Trophoblast cell (in vitro differentiated cells and primary cell): ENCODE results near the gene CCL4.

ENCODE experiments used
- DNase-seq, 2 donors: peaks; one replicate each; pipeline ENCODE4 v3.0.0-alpha.2; 2016
- H2AFZ ChIP-seq: 2 replicates; pipeline ENCODE4 v1.6.1; 2013; ENCODE audit warnings: low read length, moderate library complexity, mild to moderate bottlenecking; ENCODE audit not compliant: insufficient read depth, poor library complexity
- H2AK5ac ChIP-seq: 2 replicates; pipeline ENCODE4 v1.6.1; 2013; ENCODE audit warnings: mild to moderate bottlenecking, low read length
- H2BK120ac ChIP-seq: 2 replicates; pipeline ENCODE4 v1.6.1; 2013; ENCODE audit warnings: low read length, mild to moderate bottlenecking, moderate library complexity; ENCODE audit not compliant: insufficient read depth, poor library complexity
- H2BK12ac ChIP-seq: 2 replicates; pipeline ENCODE4 v1.6.1; 2013; ENCODE audit warnings: mild to moderate bottlenecking, low read length, moderate library complexity
- H2BK5ac ChIP-seq: 2 replicates; pipeline ENCODE4 v1.6.1; 2013; ENCODE audit warnings: low read length, low read depth, moderate library complexity, mild to moderate bottlenecking; ENCODE audit not compliant: poor library complexity
- H3K14ac ChIP-seq: 2 replicates; pipeline ENCODE4 v1.6.1; 2013; ENCODE audit warnings: mild to moderate bottlenecking, low read length
- H3K18ac ChIP-seq: 2 replicates; pipeline ENCODE4 v1.6.1; 2013; ENCODE audit warnings: mild to moderate bottlenecking, low read length
- H3K23ac ChIP-seq: 2 replicates; pipeline ENCODE4 v1.6.1; 2013; ENCODE audit warnings: low read length
- H3K27ac ChIP-seq: 2 replicates; pipeline ENCODE4 v1.5.1; 2013; ENCODE audit warnings: low read depth, mild to moderate bottlenecking, inconsistent platforms, low read length, moderate library complexity
- H3K27me3 ChIP-seq: 2 replicates; pipeline ENCODE4 v1.6.1; 2013; ENCODE audit warnings: inconsistent platforms, mild to moderate bottlenecking, low read length, moderate library complexity; ENCODE audit not compliant: insufficient read depth
- H3K36me3 ChIP-seq, 2 experiments: 1 replicate in 1 of 2; 2 replicates in 1 of 2; pipeline ENCODE4 v1.6.1; 2013; ENCODE audit warnings: low read length in 2 of 2, mild to moderate bottlenecking in 2 of 2, moderate library complexity in 1 of 2; ENCODE audit not compliant: insufficient read depth in 2 of 2, control insufficient read depth in 1 of 2
- H3K4ac ChIP-seq: 2 replicates; pipeline ENCODE4 v1.6.1; 2013; ENCODE audit warnings: low read depth, mild to moderate bottlenecking, low read length, moderate library complexity
- H3K4me1 ChIP-seq, 2 experiments: 1 replicate in 1 of 2; 2 replicates in 1 of 2; pipeline ENCODE4 v1.6.1; 2013; ENCODE audit warnings: low read length in 2 of 2, mild to moderate bottlenecking in 2 of 2, moderate library complexity in 1 of 2; ENCODE audit not compliant: insufficient read depth in 2 of 2, control insufficient read depth in 1 of 2
- H3K4me2 ChIP-seq: 2 replicates; pipeline ENCODE4 v1.6.1; 2013; ENCODE audit warnings: inconsistent platforms, mild to moderate bottlenecking, low read length, moderate library complexity
- H3K4me3 ChIP-seq: 2 replicates; pipeline ENCODE4 v1.5.1; 2013; ENCODE audit warnings: mild to moderate bottlenecking, low read depth, low read length, inconsistent platforms
- H3K79me1 ChIP-seq: one replicate; pipeline ENCODE4 v1.6.1; 2013; ENCODE audit warnings: low read length
- H3K79me2 ChIP-seq: 2 replicates; pipeline ENCODE4 v1.6.1; 2013; ENCODE audit warnings: low read length, mild to moderate bottlenecking; ENCODE audit not compliant: control insufficient read depth, insufficient read depth, poor library complexity
- H3K9ac ChIP-seq: 2 replicates; pipeline ENCODE4 v1.6.1; 2013; ENCODE audit warnings: mild to moderate bottlenecking, low read length
- H3K9me3 ChIP-seq: 2 replicates; pipeline ENCODE4 v1.6.1; 2013; ENCODE audit warnings: low read depth, mild to moderate bottlenecking, control low read depth, inconsistent platforms, low read length; ENCODE audit not compliant: insufficient read depth
- H4K12ac ChIP-seq: 2 replicates; pipeline ENCODE4 v1.6.1; 2013; ENCODE audit warnings: low read depth, mild to moderate bottlenecking, low read length, moderate library complexity
- H4K8ac ChIP-seq: 2 replicates; pipeline ENCODE4 v1.6.1; 2013; ENCODE audit warnings: low read depth, mild to moderate bottlenecking, low read length, moderate library complexity
- H4K91ac ChIP-seq: one replicate; pipeline ENCODE4 v1.6.1; 2013; ENCODE audit warnings: low read depth, mild to moderate bottlenecking, low read length, moderate library complexity
- WGBS: extraction: QIAGEN DNeasy Blood & Tissue Kit; methylation state at CpG from one replicate; pipeline ENCODE4 v1.1.7; 2013; ENCODE audit warnings: missing lambda C conversion rate; ENCODE audit not compliant: insufficient read length, insufficient coverage; ENCODE audit errors: extremely low coverage; 5-methylcytosine and 5-hydroxymethylcytosine counted together

CCL4 gene

DNA sequence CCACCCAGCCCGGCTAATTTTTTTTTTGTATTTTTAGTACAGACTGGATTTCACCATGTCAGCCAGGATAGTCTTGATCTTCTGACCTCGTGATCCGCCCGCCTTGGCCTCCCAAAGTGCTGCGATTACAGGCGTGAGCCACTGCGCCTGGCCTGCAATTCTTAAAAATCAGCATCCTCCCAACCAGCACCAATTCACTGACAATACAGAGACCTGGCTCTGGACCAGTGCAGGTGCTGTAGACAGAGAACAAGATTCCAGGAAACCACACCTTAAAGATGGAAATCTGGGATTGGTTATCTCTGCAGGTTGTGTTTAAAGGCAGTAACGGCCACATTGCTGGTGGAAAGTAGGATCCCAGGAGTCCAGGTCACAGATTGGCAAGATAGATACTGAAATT is 39.2 kb downstream of the CCL4 start:
- H3K79me1 ChIP-seq, result no peaks in the 10 kb centered on the region
- H3K23ac ChIP-seq, result no peak overlapping the region
- no CpG with 5 or more reads among the region's 8 CpGs for WGBS
- no peak overlapping the region for H2AK5ac ChIP-seq
- H3K18ac ChIP-seq, result no peak overlapping the region
- H3K27ac ChIP-seq, result no peak overlapping the region
- no peaks in the 10 kb centered on the region for H3K36me3 ChIP-seq
- H3K79me2 ChIP-seq, result no peaks in the 10 kb centered on the region
- no peak overlapping the region for H2BK120ac ChIP-seq
- no peak overlapping the region for H2BK5ac ChIP-seq
- peaks cover 2% of the 10 kb centered on the region for H3K9me3 ChIP-seq
- H3K14ac ChIP-seq, result no peak overlapping the region
- H4K12ac ChIP-seq, result no peak overlapping the region
- H3K4me1 ChIP-seq, result no peaks in the 10 kb centered on the region
- H3K4ac ChIP-seq, result no peak overlapping the region
- H3K4me3 ChIP-seq, result no peak overlapping the region
- no peak overlapping the region for H4K91ac ChIP-seq
- no peak for DNase-seq
- no peak overlapping the region for H2AFZ ChIP-seq
- no peak overlapping the region for H4K8ac ChIP-seq
- no peaks in the 10 kb centered on the region for H3K27me3 ChIP-seq
- H2BK12ac ChIP-seq, result no peak overlapping the region
- no peak overlapping the region for H3K9ac ChIP-seq
- H3K4me2 ChIP-seq, result no peak overlapping the region

DNA sequence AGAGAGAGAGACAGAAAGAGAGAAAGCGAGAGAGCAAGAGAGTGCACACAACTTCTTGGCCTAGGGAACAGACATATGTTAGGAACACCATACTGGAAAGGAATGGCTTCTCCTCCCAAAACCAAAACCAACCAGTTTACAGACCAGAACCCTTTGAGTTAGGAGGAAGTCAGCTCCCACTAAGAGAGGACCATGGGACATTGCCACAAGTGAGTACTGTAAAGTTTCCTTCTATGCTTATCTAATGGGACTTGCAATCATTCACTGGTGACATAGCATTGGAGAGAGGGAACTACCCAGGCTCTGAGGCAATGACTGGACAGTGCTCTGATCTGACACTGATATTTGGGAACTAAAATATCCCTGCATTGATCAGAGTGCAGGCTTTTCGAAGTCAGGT is 40.4 kb downstream of the CCL4 start:
- Histone ChIP-seq H2BK120ac (no peak overlapping the region), H3K27me3 (no peaks in the 10 kb centered on the region), H3K18ac (no peak overlapping the region), H3K9ac (no peak overlapping the region), H3K4me1 (no peaks in the 10 kb centered on the region), H3K14ac (no peak overlapping the region), H3K4me3 (no peak overlapping the region), H2AK5ac (no peak overlapping the region), H3K23ac (no peak overlapping the region), H4K91ac (no peak overlapping the region), H3K79me1 (no peaks in the 10 kb centered on the region), H3K27ac (no peak overlapping the region), H3K4ac (no peak overlapping the region), H3K36me3 (no peaks in the 10 kb centered on the region), H2AFZ (no peak overlapping the region), H3K9me3 (peaks cover 2% of the 10 kb centered on the region), H4K8ac (no peak overlapping the region), H4K12ac (no peak overlapping the region), H2BK5ac (no peak overlapping the region), H3K4me2 (no peak overlapping the region), H2BK12ac (no peak overlapping the region), H3K79me2 (no peaks in the 10 kb centered on the region)
- DNase-seq, result no peak
- no CpG with 5 or more reads among the region's 2 CpGs for WGBS

DNA sequence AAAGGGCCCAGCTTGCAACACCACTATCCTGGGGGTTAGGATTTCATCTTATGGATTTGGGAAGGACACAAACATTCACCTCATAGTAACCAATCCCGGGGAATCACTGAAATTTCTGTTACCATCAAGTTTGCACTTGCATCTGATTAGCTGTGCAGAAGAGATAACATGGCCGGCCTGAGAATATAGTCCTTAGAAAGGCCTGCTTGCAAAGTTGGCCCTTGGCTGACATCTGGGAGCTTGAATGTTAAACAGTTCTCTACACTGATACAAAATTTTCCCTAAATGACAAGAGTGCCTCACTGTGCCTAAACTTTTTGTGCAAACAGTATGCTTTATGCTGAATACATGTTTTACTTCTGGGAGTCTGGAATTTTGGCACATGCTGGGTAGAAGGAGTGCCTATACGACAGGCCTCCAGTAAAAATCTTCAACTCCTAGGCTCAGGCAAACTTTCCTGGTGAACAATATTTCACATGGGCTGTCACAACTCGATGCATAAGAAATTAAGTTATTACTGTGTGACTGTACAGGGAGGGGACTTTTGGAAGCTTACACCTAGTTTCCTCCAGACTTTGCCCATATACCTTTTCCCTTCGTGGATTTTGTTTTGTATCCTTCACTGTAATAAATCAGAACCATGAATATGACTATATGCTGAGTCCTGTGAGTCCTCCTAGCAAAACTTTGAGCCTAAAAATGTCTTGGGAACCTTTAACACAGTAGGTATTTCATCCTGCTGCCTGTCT is 41.5 kb downstream of the CCL4 start:
- Histone ChIP-seq H3K14ac (no peak overlapping the region), H2BK12ac (no peak overlapping the region), H3K9me3 (peaks cover 2% of the 10 kb centered on the region), H3K23ac (no peak overlapping the region), H3K4ac (no peak overlapping the region), H3K4me3 (no peak overlapping the region), H4K12ac (no peak overlapping the region), H2AFZ (no peak overlapping the region), H3K4me2 (no peak overlapping the region), H2AK5ac (no peak overlapping the region), H2BK5ac (no peak overlapping the region), H3K18ac (no peak overlapping the region), H3K4me1 (no peaks in the 10 kb centered on the region), H4K91ac (no peak overlapping the region), H3K27me3 (no peaks in the 10 kb centered on the region), H3K79me1 (no peaks in the 10 kb centered on the region), H3K9ac (no peak overlapping the region), H3K27ac (no peak overlapping the region), H4K8ac (no peak overlapping the region), H3K79me2 (no peaks in the 10 kb centered on the region), H3K36me3 (no peaks in the 10 kb centered on the region), H2BK120ac (no peak overlapping the region)
- WGBS, result no CpG with 5 or more reads among the region's 5 CpGs
- DNase-seq, result no peak

DNA sequence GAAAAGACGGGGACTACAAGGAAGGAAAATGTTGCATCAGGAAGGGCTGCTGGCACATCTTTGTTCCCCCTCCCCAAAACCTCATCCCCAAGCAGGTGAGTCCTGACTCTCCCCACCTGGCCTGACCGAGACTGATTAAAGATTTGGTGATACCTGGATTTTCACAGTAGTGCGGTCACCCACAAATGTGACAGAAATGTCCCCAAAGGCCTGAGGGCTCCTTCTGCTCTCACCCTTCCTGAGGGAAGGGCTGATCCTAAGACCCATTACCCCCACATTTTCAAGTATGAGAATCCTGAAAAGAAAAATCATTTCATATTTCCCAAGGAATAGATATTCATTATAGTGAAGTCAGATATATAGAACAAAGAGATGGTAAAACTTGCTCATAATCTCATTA is 44.0 kb downstream of the CCL4 start:
- Histone ChIP-seq H2BK120ac (no peak overlapping the region), H3K14ac (no peak overlapping the region), H3K18ac (no peak overlapping the region), H4K12ac (no peak overlapping the region), H3K27ac (no peak overlapping the region), H3K4me3 (no peak overlapping the region), H3K23ac (no peak overlapping the region), H4K91ac (no peak overlapping the region), H2AFZ (no peak overlapping the region), H3K36me3 (no peaks in the 10 kb centered on the region), H4K8ac (no peak overlapping the region), H3K9ac (no peak overlapping the region), H3K4me2 (no peak overlapping the region), H3K79me2 (no peaks in the 10 kb centered on the region), H2BK12ac (no peak overlapping the region), H3K4me1 (no peaks in the 10 kb centered on the region), H2BK5ac (no peak overlapping the region), H3K79me1 (no peaks in the 10 kb centered on the region), H3K4ac (no peak overlapping the region), H3K9me3 (no peaks in the 10 kb centered on the region), H3K27me3 (no peaks in the 10 kb centered on the region), H2AK5ac (no peak overlapping the region)
- DNase-seq, result no peak
- WGBS, result no CpG with 5 or more reads among the region's 3 CpGs
